HEK293 (cell line): Measurements from ENCODE around the gene F10.

ENCODE experiments used
- CTCF ChIP-seq: fragments of 450-650 bp; formaldehyde crosslinking; IDR thresholded peaks from 2 replicates; pipeline ENCODE4 v1.5.1; 2016; ENCODE audit warnings: missing biosample characterization, missing genetic modification characterization
- KLF9 ChIP-seq: fragments of 450-650 bp; formaldehyde crosslinking; IDR thresholded peaks from 2 replicates; pipeline ENCODE4 v1.5.1; 2016; ENCODE audit warnings: missing biosample characterization, missing genetic modification characterization, low read depth
- SP3 ChIP-seq: fragments of 450-650 bp; formaldehyde crosslinking; IDR thresholded peaks from 2 replicates; pipeline ENCODE4 v1.5.1; 2016; ENCODE audit warnings: missing biosample characterization, missing genetic modification characterization
- TSHZ1 ChIP-seq: fragments of 450-650 bp; formaldehyde crosslinking; IDR thresholded peaks from 2 replicates; pipeline ENCODE4 v1.5.1; 2016; ENCODE audit warnings: missing biosample characterization, missing genetic modification characterization, borderline replicate concordance
- ZFP41 ChIP-seq: fragments of 450-650 bp; formaldehyde crosslinking; IDR thresholded peaks from 2 replicates; pipeline ENCODE4 v1.5.1; 2016; ENCODE audit warnings: missing biosample characterization, missing genetic modification characterization, borderline replicate concordance
- ZNF121 ChIP-seq: fragments of 450-650 bp; formaldehyde crosslinking; IDR thresholded peaks from 2 replicates; pipeline ENCODE4 v1.5.1; 2016; ENCODE audit warnings: missing biosample characterization, missing genetic modification characterization
- ZNF239 ChIP-seq: fragments of 450-650 bp; formaldehyde crosslinking; IDR thresholded peaks from 2 replicates; pipeline ENCODE4 v1.5.1; 2016; ENCODE audit warnings: missing biosample characterization, missing genetic modification characterization
- ZNF280D ChIP-seq: fragments of 450-650 bp; formaldehyde crosslinking; IDR thresholded peaks from 2 replicates; pipeline ENCODE4 v1.5.1; 2016; ENCODE audit warnings: missing biosample characterization, missing genetic modification characterization
- ZNF624 ChIP-seq: fragments of 450-650 bp; formaldehyde crosslinking; IDR thresholded peaks from 2 replicates; pipeline ENCODE4 v1.5.1; 2017; ENCODE audit warnings: missing biosample characterization, missing genetic modification characterization
- ZNF76 ChIP-seq: fragments of 450-650 bp; formaldehyde crosslinking; IDR thresholded peaks from 2 replicates; pipeline ENCODE4; 2016; ENCODE audit warnings: low read depth, missing biosample characterization, missing genetic modification characterization, borderline replicate concordance
- ZSCAN18 ChIP-seq: fragments of 450-650 bp; formaldehyde crosslinking; IDR thresholded peaks from 2 replicates; pipeline ENCODE4 v1.5.1; 2016; ENCODE audit warnings: missing biosample characterization, missing genetic modification characterization

- no peak for TF ChIP-seq ZNF121 (tag by site-specific recombination)
- no peak for TF ChIP-seq ZNF239 (tag by site-specific recombination)
- TF ChIP-seq CTCF (tag by site-specific recombination) = no peak
- TF ChIP-seq ZNF76 = no peak
- TF ChIP-seq SP3 (tag by site-specific recombination) = no peak
- no peak for TF ChIP-seq KLF9 (tag by site-specific recombination)
- no peak for TF ChIP-seq ZNF624
- no peak for TF ChIP-seq ZFP41 (tag by site-specific recombination)
- TF ChIP-seq ZSCAN18 (tag by site-specific recombination) = no peak
- TF ChIP-seq TSHZ1 (tag by site-specific recombination) = no peak
- no peak for TF ChIP-seq ZNF280D
Measured at GRCh38 chr13:113171250-113172125, 48.9 kb downstream of the F10 start.
